GM18511 (cell line): ENCODE data around the gene CPA1.

Experiments
- ATAC-seq: cut with Tn5 transposase; IDR thresholded peaks from one replicate; pipeline ENCODE4 v1.9.1; 2021; ENCODE audit warnings: mild to moderate bottlenecking, moderate library complexity; ENCODE audit not compliant: unreplicated experiment

CPA1 gene

GRCh38 chr7:130393841-130394411, 13.6 kb downstream of the CPA1 start:
- no peak for ATAC-seq

- ATAC-seq, result no peak
These were observed 14.3 kb downstream of the CPA1 start for GRCh38 chr7:130394421-130395195.

- no peak for ATAC-seq
These were observed 15.1 kb downstream of the CPA1 start for GRCh38 chr7:130395421-130395820.

- ATAC-seq, result no peak
These were observed 15.8 kb downstream of the CPA1 start for GRCh38 chr7:130396109-130396508.

- ATAC-seq, result no peak
These were observed 16.9 kb downstream of the CPA1 start for GRCh38 chr7:130397051-130397757.

GRCh38 chr7:130397758-130398073, 17.4 kb downstream of the CPA1 start:
- no peak for ATAC-seq

- no peak for ATAC-seq
These were observed 18.3 kb downstream of the CPA1 start for GRCh38 chr7:130398526-130399090.

- no peak for ATAC-seq
These were observed 19.9 kb downstream of the CPA1 start for GRCh38 chr7:130400120-130400572.

GRCh38 chr7:130401101-130401500, 20.8 kb downstream of the CPA1 start:
- no peak for ATAC-seq

GRCh38 chr7:130401578-130401977, 21.3 kb downstream of the CPA1 start:
- no peak for ATAC-seq

GRCh38 chr7:130405003-130405402, 24.7 kb downstream of the CPA1 start:
- ATAC-seq, result no peak

GRCh38 chr7:130409067-130409711, 28.9 kb downstream of the CPA1 start:
- no peak for ATAC-seq

GRCh38 chr7:130409712-130410072, 29.4 kb downstream of the CPA1 start:
- ATAC-seq, result no peak

- no peak for ATAC-seq
These were observed 30.7 kb downstream of the CPA1 start for GRCh38 chr7:130410868-130411541.

GRCh38 chr7:130413201-130413600, 32.9 kb downstream of the CPA1 start:
- ATAC-seq, result no peak

GRCh38 chr7:130415006-130415405, 34.7 kb downstream of the CPA1 start:
- no peak for ATAC-seq

- no peak for ATAC-seq
These were observed 36.9 kb downstream of the CPA1 start for GRCh38 chr7:130417213-130417612.

- ATAC-seq, result no peak
These were observed 38.0 kb downstream of the CPA1 start for GRCh38 chr7:130418306-130418705.

GRCh38 chr7:130419658-130420057, 39.4 kb downstream of the CPA1 start:
- ATAC-seq, result no peak

- no peak for ATAC-seq
These were observed 40.8 kb downstream of the CPA1 start for GRCh38 chr7:130420943-130421578.
